Measurements from ENCODE around the gene SETSIP.
"Not testable (repeated sequence)": the region's sequence is repeated elsewhere in the genome, so short reads cannot be mapped to it uniquely, and the experiment has no call there.

SETSIP gene

GRCh38 chr1:92051948-92052347, 23.3 kb downstream of the SETSIP start:
- DNase-seq (ENCODE audit: low read depth in 2 of 2) = no peak

GRCh38 chr1:92045766-92046495, 29.3 kb downstream of the SETSIP start:
- DNase-seq (ENCODE audit: low read depth in 2 of 2) = no peak

- DNase-seq (ENCODE audit: low read depth in 2 of 2) = no peak
These were observed 31.6 kb downstream of the SETSIP start for GRCh38 chr1:92043621-92044020.

- DNase-seq (ENCODE audit: low read depth in 2 of 2) = no peak
These were observed 34.2 kb downstream of the SETSIP start for GRCh38 chr1:92040971-92041370.

- no peak for DNase-seq (ENCODE audit: low read depth in 2 of 2)
These were observed 36.4 kb downstream of the SETSIP start for GRCh38 chr1:92038695-92039346.

GRCh38 chr1:92037400-92037799, 37.8 kb downstream of the SETSIP start:
- DNase-seq (ENCODE audit: low read depth in 2 of 2) = no peak

GRCh38 chr1:92031281-92032110, 43.7 kb downstream of the SETSIP start:
- DNase-seq (ENCODE audit: low read depth in 2 of 2) = no peak

GRCh38 chr1:92030656-92031107, 44.5 kb downstream of the SETSIP start:
- DNase-seq (ENCODE audit: low read depth in 2 of 2) = no peak

- no peak for DNase-seq (ENCODE audit: low read depth in 2 of 2)
These were observed 45.8 kb downstream of the SETSIP start for GRCh38 chr1:92029241-92029922.

GRCh38 chr1:92026806-92027205, 48.4 kb downstream of the SETSIP start:
- no peak for DNase-seq (ENCODE audit: low read depth in 2 of 2)

GRCh38 chr1:92026042-92026441, 49.2 kb downstream of the SETSIP start:
- DNase-seq (ENCODE audit: low read depth in 2 of 2) = not testable (repeated sequence)

All from stimulated activated CD4-positive, alpha-beta T cell treated with anti-CD3 and anti-CD28 coated beads, Interleukin-4, amount 100 ng/mL, for 48 hours (primary cell).